ENCODE results near the gene PEAK1.
"Not testable (repeated sequence)": the region's sequence is repeated elsewhere in the genome, so short reads cannot be mapped to it uniquely, and the experiment has no call there.

Gene PEAK1

DNA sequence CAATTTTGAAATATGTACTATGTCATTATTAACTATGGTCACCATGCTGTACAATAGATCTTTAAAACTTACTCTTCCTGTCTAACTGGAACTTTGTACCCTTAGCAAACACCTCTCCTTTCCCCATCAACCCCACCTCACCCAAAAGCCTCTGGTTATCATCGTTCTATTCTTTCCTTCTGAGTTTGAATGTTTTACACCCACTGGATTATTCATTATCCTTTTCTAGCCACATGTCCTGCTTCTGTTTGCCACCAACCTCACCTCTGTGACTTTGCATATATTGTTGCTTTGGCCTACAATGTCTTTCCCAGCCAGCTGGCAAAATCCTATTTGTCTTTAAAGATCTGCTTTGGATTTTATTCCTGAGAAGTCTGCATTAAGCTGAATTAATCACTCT is 246.4 kb downstream of the PEAK1 start:
- DNase-seq (ENCODE audit: low read depth): no peak

DNA sequence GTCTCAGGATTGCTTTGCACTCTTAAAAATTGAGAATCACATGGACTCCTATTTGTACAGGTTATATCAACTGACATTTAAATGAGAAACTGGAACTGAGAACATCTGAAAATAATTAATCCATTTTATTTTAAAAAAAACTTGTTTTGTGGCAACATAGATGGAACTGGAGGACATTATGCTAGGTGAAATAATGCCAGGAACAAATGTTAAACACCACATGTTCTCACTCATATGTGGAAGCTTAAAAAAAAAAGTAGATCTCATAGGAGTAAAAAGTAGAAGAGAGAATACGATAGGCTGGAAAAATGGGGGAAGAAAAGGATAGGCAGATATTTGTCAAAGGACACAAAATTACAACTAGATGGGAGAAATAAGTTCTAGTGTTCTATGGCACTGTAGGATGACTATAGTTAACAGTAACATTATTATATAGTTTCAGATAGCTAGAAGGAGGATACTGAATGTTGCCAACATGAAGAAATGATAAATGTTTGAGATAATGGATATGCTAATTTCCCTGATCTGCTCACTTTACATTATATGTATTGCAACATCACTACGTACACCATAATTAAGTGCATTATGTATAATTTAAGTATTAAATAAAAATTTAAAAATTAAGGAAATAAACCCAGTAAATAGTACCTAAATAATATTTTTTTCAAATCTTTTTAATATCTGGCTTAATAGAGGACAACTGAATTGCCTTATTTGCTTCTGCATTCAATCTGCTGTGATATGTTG is 248.5 kb downstream of the PEAK1 start:
- no peak for DNase-seq (ENCODE audit: low read depth)

DNA sequence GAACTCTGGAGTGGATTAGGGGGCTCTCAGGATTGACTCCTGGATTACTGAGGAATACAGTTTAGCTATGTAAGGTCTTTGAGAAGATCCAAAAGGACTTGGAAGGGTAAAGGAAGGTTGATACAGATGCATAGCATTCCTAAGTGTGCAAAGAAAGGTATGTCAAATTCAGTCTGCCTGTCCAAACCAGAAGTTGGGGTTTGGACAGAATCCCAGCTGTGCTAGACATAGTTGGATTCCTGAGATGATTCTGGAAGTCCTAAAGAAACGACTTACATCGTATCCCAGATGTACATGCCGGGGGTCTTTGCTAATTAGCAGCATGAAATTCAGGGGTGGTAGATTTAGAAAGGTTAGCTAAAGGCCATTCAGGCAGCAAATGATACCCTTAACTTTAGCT is 251.3 kb downstream of the PEAK1 start:
- DNase-seq (ENCODE audit: low read depth): peak; percentile 51

DNA sequence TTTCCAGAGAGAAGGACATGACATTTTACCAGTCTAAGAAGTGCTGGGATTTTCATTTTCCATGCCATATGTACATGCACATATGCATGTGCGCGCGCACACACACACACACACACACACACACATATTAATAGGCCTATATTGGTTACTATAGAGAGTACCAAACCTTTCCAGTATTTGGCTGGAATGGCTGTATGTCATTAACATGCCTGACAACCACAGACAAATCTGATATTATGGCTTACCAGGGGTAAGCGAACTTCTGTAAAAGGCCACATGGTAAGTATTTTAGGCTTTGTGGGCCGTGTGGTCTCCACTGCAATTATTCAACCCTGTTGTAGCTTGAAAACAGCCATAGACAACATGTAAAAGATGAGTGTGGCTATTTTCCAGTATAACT is 251.8 kb downstream of the PEAK1 start:
- DNase-seq (ENCODE audit: low read depth): no peak

DNA sequence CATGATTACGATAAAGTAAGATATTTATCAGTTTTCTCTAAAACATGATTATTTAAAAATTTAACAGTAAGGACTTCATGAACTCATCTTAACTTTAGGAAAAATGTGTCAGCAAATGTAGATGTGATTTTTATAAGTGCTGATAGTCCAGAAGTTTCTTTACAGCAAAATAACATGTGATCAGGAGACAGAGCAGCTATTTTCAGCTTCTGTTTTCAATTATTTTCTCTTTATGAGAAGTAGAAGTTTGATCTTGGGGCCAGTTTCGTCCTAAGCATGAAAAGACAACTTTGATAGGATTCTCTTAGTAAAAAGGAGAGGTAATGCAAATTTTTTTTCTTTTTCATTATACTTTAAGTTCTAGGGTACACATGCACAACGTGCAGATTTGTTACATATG is 252.5 kb downstream of the PEAK1 start:
- DNase-seq (ENCODE audit: low read depth): no peak

DNA sequence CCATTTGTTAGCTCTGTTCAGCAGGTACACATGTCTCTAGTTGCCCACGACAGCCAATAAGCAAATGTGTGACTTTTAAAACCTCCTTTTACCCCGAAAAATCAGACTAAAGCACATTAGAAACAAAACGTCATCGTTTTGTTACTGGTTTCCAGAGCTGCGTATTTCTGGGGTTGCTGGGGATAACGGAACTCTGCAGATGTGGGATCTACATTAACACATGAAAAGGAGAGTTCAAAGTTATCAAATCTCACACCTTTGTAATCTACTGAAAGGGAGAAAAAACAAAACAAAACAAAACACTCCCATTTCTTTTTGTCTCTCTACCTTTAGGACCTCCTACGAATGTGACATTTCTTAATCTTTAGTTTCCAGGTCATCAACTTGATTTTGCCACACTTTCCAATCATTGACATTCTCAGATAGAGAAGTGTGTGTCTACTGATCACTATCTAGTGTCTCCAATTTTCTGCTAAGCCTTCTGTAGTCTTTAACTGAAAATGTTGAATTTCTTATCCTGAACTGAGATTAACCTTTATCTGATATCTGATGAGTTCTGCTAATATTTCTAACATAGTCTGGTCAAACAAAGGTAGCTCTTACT is 256.0 kb downstream of the PEAK1 start:
- no peak for DNase-seq (ENCODE audit: low read depth)

DNA sequence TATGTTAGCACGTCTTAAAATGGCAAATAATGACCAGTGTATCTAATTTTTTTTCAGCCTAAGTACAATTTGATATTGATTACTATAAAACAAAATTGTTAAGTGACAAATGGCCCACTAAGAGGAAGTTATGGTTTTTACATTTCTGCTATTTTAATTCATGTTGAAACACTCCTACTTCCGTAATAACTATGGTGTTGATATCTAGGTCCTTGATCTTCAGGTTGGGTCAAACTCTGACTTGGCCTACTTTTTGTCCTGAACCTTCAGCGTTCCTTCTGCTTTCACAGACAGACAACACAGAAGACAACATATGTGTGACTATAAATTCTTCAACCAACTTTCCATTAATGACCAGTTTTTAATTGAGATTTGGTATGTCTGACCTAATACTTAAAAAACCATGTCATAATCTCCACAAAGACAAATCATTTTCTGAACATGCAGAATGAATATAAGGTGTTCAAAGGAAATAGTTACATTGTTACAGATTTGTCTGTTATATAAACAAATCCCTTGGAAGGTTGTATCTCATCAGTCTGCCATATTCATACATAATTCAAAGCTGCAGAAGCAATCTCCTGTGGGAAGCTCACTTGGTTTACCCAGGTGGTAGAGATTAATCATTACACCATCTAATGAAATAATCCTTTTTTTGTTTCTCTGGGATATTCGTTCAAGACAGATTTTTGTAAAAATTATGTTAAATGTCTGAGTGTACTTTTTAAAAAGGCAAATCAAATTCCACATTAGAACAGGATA is 256.9 kb downstream of the PEAK1 start:
- no peak for DNase-seq (ENCODE audit: low read depth)

DNA sequence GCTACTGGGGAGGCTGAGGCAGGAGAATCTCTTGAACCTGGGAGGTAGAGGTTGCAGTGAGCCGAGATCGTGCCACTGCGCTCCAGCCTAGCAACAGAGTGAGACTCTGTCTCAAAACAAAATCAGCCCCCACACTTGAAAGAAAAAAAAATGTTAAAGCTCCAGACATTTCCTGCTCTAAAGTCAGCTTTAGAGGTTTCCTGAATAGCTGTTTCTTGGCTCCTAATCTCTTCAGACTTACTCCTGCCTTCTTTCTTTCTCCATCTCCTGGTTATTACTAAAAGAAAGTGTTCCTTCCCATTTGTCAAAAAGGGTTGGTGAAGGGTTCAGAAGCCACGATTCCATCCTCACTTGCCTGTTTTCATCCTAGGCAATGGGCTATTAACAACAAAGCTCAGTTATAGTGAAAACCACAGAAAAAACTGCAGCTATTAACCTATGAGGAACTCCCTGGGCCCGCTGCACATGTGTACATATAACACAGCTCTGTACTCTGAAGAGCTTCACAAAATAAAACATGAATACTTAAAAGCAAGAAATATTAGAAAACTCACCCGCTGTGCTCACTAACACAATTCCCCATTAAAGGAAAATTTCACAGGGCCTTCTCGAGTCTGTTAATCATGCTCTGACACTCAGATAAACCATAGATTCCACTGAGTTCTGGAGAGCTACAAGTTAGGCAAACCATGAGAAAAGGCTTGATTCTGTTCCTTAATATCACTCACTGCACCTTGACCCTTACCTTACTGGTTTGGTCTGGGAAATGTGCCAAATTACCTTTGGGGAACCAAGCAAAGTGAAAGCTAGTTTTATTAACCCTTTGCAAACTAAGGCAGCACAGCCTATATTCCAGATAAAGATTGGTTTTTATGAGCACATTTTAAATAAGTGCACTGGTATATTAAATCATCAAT is 259.1 kb downstream of the PEAK1 start:
- DNase-seq (ENCODE audit: low read depth): no peak

DNA sequence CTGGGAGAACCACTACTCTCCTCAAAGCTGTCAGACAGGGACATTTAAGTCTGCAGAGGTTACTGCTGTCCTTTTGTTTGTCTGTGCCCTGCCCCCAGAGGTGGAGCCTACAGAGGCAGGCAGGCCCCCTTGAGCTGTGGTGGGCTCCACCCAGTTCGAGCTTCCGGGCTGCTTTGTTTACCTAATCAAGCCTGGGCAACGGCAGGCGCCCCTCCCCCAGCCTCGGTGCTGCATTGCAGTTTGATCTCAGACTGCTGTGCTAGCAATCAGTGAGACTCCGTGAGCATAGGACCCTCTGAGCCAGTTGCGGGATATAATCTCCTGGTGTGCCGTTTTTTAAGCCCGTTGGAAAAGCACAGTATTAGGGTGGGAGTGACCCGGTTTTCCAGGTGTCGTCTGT is 263.9 kb downstream of the PEAK1 start:
- not testable (repeated sequence) for DNase-seq (ENCODE audit: low read depth)

DNA sequence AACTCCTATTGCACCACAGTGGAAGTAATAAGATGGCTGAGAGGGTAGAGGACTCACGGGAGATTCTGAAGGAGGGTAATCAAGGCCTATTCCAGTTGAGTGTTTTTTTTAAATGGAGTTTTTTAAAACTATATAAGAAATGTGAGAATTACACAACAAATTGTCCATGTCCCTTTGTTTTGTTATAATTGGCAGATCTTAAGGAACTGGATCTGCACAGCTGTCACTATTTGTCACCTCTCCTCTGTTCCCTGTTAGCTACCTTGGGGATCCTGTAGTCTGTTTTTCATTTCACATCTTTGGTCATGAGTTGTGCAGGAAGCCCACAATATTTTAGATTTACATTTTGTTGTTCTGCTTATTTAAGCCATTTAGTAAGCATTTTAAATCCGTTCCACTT is 271.7 kb downstream of the PEAK1 start:
- no peak for DNase-seq (ENCODE audit: low read depth)

DNA sequence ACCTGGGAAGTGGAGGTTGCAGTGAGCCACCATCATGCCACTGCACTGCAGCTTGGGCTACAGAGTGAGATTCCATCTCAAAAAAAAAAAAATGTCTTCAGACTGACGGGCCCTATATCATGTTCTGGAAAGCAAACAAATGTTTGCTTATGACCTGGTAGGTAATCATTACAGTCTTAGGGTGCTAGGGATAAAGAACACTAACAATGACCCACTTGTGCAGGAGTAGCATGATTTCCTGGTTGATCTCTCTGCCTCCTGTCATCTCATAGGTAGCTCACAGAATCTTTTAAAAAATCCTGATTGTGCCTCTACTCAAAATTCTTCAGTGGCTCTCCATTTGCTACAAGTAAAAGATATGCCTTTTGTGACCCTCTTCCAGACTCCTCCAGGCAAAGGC is 274.5 kb downstream of the PEAK1 start:
- no peak for DNase-seq (ENCODE audit: low read depth)

DNA sequence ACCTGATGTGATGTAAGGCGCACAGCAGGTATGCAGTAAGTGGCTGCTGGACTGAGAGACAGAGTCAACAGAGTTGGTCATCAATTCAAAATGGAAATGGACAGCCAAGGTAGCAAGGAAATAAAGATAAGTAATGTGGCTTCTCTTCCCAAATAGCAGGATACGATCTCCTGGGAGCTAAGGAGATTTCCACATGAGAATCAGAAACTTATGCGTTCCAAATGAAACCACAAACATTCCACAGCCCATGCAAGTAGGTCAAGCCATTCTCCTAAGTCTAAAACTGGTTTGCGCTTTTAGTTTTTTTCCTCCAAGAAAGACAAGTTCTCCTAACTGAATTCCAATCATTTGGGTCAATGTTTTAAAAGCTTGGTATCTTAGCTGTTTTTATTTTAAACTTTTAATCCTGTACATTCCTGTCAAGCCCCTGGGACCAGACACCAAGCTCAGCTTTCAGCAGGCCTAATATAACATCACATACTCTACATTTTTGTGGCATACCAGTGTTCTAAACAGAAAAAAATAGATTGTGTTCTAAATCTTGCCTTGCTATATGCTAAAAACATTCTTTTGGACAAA is 275.3 kb downstream of the PEAK1 start:
- DNase-seq (ENCODE audit: low read depth): peak; percentile 98

DNA sequence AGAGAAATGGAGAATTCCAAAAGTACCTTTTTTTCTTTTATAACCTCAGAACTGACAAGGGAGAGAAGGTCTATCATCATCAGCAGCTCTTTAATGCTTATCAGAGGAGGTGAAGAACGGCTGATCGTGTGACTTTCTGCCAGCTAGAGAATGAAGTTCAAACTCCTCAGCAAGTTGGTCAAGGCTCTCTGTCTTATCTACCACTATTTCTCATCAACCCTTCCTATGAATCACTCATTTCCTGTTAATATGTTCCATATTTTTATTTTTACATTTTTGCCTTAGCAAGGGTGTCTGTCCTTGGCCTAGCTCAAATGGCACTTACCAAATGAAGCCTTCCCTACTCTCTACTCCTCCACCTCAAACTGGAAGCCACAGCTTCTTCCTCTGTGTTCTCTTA is 275.9 kb downstream of the PEAK1 start:
- DNase-seq (ENCODE audit: low read depth): peak; percentile 66

DNA sequence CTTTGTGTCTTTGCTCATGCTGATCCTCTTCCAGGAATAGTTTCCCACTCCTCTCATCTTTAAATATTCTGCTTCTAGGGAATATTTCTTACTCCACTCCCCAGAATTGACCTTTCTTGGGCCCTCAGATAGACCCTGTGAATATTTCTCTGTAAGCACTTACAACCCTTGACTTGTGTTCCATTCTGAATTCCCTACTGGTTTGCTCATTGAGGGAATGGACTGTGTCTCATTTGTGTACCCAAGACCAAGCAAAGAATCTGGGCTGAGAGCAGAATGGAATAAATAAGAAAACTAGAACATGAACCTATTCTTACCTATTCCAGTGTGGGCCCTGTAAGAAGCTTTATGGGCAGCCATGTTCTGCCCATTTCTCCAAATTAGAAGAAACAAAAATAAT is 276.3 kb downstream of the PEAK1 start:
- DNase-seq (ENCODE audit: low read depth): peak; percentile 42

DNA sequence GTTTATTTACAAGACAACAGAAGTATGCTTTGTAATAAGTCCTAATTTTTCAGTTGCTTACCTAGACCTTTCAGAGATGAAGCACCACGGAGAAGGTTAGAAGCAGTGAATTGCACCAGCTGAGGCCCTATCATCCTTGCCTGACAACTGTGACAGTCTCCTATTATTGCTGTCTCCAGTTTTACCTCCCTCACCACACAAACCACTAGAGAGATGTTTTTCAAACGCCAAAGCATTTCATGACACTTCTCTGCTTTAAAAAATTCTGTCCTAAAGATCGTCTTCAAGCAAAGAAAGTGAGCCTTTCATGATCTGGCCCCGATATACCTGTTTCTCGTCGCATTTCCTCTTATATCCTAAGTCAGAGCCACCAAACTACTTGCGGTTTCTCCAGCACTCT is 276.7 kb downstream of the PEAK1 start:
- no peak for DNase-seq (ENCODE audit: low read depth)

DNA sequence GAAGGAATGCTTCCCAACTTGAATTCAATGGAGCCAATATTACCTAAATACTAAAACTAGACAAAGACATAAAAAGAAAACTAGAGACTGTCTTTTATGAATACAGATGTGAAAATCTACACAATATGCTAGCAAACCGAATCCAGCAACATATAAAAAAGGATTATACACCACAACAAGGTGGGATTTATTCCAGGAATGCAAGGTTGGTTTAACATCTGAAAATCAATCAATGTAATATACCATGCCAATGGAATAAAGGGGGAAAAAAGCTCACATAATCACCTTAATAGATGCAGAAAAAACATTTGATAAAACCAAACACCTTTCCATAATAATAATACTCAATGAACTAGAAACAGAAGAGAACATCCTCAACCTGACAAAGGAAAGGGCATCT is 279.7 kb downstream of the PEAK1 start:
- no peak for DNase-seq (ENCODE audit: low read depth)

DNA sequence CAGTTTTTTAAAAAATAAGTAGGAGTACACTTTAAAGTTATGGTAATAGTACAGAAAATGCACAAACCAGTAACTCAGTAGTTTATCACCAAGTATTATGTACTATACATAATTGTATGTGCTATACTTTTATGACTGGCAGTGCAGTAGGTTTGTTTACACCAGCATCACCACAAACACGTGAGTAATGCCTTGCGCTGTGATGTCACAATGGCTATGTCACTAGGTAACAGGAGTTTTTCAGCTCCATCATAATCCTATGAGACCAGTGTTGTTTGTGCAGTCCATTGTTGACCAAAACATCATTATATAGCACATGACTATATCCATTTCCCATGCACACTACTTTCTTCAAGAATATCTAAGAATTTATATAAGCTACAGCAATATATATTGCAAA is 280.6 kb downstream of the PEAK1 start:
- no peak for DNase-seq (ENCODE audit: low read depth)

DNA sequence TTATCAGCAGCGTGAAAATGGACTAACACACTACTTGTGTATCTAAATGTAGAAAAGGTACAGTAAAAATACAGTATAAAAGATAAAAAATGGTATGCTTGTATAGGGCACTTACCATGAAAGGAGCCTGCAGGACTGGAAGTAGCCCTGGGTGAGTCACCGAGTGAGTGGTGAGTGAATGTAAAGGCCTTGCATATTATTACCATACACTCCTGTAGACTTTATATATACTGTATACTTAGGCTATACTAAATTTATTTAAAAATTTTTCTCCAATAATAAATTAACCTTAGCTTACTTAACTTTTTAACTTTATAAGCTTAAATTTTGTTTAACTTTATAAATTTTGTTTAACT is 281.8 kb downstream of the PEAK1 start:
- DNase-seq (ENCODE audit: low read depth): peak; percentile 24

DNA sequence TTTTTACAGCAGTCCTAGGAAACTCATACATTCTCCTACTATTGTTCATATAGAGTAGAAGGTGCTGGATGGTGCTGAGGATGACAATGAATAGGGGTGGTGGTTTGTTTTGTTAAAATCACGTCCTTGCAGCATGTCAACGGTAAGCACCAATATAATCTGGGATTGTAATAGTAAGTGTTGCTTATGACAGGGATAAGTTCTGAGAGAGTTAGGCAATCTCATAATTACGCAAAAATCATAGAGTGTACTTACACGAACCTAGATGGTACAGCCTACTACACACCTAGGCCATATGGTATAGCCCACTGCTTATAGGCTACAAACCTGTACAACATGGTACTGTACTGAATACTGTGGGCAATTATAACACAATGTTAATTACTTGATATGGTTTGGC is 284.7 kb downstream of the PEAK1 start:
- no peak for DNase-seq (ENCODE audit: low read depth)

DNA sequence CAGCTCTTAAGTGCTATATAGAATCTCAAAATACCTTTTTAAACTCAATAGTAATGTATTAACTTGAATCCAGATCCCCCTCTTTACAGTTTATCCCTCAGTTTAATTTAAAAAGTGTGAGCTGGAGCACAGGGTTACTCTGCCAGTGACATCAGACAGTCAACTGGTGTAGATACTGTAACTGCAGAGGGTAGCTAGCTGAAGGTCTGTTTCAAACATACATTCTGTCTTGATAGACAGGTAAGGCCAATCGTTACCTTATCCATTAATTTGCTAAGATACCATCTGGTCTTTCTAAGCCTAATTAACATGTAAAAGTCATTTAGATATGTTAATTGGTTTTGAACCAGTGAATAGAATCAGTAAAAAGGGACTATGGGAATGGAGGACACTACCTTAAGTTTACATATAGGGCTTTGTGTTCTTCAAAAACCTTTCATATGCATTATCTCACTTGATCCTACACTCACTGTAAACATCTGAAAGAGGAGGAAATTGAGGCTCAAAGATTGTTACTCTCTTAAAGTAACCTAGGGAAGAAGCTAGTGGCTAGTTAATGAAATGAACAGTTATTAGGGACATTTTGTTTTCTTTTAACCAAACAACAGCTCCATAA is 289.5 kb downstream of the PEAK1 start:
- no peak for DNase-seq (ENCODE audit: low read depth)

DNA sequence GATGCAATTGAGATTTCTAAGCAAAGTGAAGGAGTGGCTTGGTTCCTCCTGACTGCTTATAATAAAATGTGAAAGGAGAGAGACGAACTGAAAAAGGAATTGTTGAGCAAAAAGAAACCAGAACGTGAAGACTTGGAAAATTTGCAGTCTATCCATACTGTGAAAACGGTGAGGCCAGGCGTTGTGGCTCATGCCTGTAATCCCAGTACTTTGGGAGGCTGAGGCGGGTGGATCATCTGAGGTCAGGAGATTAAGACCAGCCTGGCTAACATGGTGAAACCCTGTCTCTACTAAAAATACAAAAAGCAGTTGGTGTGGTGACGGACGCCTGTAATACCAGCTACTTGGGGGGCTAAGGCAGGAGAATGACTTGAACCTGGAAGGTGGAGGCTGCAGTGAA is 292.3 kb downstream of the PEAK1 start:
- DNase-seq (ENCODE audit: low read depth): no peak
